ENCODE measurements around the gene UXT.

The UXT gene

GRCh38 chrX:47649781-47650163, 9.2 kb downstream of the UXT start:
- in situ Hi-C loops (cut with MboI; ENCODE audit: low sequenced_read_pairs) = loop anchor here (10.0 kb wide), 1 partner anchor 85 kb away; the partner anchor contains the start of gene ARAF

- in situ Hi-C loops (cut with MboI; ENCODE audit: low sequenced_read_pairs) = loop anchor here (10.0 kb wide), 1 partner anchor 84 kb away; the partner anchor contains the start of gene ARAF
Measured at GRCh38 chrX:47649271-47649670, 9.7 kb downstream of the UXT start.

GRCh38 chrX:47648376-47648775, 10.6 kb downstream of the UXT start:
- in situ Hi-C loops (cut with MboI; ENCODE audit: low sequenced_read_pairs) = loop anchor here (10.0 kb wide), 1 partner anchor 84 kb away; the partner anchor contains the start of gene ARAF

DNA sequence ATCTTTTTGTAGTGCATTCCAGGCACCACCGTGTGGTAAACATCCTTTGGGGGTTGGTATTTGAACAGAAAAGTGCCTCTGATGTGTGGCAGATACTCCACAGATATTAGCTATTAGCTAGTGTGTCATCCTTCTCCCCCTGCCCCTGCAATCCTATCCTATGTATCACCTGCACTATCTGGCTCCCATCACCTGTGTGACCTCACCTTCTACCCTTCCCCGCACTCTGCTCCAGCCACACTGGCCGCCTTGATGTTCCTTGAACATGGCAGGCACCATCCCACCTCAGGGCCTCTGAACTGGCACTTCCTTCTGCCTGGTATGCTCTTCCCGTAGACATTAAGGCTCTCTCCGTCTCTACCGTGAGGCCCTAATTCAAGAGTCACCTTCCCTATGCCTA, 12.3 kb downstream of the UXT start:
- in situ Hi-C loops (cut with MboI; ENCODE audit: low sequenced_read_pairs) = loop anchor here (10.0 kb wide), 1 partner anchor 82 kb away; the partner anchor contains the start of gene ARAF

- in situ Hi-C loops (cut with MboI; ENCODE audit: low sequenced_read_pairs) = loop anchor here (10.0 kb wide), 1 partner anchor 81 kb away; the partner anchor contains the start of gene ARAF
Measured at GRCh38 chrX:47645530-47645929, 13.4 kb downstream of the UXT start.

GRCh38 chrX:47644557-47645091, 14.4 kb downstream of the UXT start:
- in situ Hi-C loops (cut with MboI; ENCODE audit: low sequenced_read_pairs) = loop anchor here (10.0 kb wide), 1 partner anchor 80 kb away; the partner anchor contains the start of gene ARAF

GRCh38 chrX:47643926-47644325, 15.1 kb downstream of the UXT start:
- in situ Hi-C loops (cut with MboI; ENCODE audit: low sequenced_read_pairs) = loop anchor here (10.0 kb wide), 1 partner anchor 79 kb away; the partner anchor contains the start of gene ARAF

DNA sequence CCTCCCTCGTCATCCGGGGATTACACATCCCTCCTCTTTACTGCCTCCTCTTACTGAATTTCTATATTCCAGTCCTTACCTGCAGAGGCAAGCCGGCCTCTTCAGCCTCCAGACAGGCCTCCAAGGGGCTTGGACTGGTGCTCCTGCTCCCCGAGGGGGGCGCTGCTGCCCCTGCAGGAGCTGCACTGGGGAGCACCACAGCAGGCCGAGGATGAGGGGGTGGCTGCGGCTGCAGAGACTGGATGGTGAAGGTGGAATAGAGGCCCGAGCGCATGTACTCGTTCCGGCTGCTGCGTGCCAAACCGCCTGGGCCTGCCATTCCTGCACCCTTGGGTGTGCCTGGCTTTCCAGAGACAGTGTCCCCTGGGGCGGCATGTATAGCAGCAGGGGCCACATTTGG, 20.2 kb downstream of the UXT start:
- in situ Hi-C loops (cut with MboI; ENCODE audit: low sequenced_read_pairs) = no loop called here

GRCh38 chrX:47637546-47638195, 21.3 kb downstream of the UXT start:
- in situ Hi-C loops (cut with MboI; ENCODE audit: low sequenced_read_pairs) = no loop called here

GRCh38 chrX:47634871-47635575, 24.0 kb downstream of the UXT start:
- in situ Hi-C loops (cut with MboI; ENCODE audit: low sequenced_read_pairs) = no loop called here

DNA sequence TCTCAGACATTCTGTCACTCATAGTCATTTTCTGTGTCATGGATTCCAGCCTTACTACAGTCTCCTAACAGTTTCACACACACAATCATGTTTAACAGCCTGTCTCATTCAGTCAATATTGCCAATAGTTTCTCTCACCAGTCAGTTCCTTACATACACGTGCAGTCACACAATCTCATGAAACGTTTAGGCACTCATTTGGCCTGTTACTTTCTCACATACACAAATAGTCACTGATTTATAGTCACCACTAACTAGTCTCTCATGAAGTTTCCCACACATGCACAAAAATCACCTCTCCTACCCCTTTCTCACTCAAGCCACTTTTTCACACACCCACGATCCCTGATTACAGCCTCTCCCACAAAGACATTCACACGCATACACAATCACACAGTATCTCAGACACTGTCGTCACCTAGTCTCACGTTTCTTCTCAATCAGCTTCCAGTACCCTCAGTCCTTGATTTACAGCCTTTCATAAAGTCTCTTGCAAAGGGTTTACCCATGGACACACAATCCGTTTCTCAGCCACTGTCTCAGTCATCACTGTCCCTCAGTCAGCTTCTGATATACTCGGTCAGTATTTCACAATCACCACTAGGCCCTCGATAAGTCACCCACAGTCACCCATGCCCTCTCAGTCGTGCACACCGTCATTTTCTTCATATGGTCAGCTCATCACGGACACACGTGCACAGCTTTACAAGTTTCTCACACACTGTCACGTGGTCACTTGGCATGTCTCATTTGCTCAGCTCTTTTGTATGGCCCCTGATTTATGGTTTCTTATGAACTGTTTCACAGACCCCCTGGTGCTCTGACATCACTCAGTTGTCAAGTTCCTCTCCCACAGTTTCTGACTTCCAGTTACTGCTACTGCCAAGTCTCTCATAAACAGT, 25.0 kb downstream of the UXT start:
- in situ Hi-C loops (cut with MboI; ENCODE audit: low sequenced_read_pairs) = no loop called here

- in situ Hi-C loops (cut with MboI; ENCODE audit: low sequenced_read_pairs) = no loop called here
Measured at GRCh38 chrX:47632666-47633065, 26.3 kb downstream of the UXT start.

GRCh38 chrX:47631676-47632075, 27.3 kb downstream of the UXT start:
- in situ Hi-C loops (cut with MboI; ENCODE audit: low sequenced_read_pairs) = no loop called here

DNA sequence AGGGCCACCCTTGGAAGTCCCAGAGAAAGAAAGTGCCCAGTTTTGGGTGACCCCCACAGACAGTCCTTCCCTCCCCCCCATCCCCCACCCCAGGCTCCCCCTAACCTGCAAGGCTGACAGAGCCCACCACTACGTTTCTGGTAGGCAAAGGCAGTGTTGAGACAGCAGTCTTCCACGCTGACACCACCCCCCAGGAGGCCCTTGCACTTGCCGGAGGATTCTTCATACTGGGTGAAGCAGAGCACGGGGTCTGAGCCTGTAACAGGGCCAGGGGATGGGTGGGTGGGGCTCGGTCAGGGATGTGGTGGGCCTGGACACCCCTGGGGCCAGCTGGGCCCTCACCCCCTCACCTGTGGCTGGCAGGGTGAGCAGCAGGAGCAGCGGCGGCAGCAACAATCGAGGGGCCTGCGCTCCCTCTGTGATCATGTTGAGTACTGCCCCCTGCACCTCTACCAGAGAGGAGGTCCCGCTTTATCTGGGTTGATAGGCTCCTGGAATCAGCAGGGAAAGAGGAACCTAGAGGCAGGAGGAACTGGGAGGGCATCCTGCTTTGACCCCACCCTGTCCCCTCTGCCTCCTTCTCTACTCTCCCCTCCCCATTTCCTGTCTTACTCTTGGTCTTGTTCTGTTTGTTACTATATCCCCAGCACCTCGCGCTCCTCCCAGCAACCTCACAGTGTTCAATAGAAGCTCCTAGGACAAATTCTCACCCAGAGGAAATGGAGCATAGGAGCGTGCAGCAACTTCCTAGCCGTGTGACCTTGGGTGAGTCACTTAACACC, 29.4 kb downstream of the UXT start, which contains the start of gene CFP:
CFP (minus strand) TSS at position 512 of the 782 bp plus-strand sequence; CDS start at position 426, 86 bp downstream.
- in situ Hi-C loops (cut with MboI; ENCODE audit: low sequenced_read_pairs) = no loop called here

DNA sequence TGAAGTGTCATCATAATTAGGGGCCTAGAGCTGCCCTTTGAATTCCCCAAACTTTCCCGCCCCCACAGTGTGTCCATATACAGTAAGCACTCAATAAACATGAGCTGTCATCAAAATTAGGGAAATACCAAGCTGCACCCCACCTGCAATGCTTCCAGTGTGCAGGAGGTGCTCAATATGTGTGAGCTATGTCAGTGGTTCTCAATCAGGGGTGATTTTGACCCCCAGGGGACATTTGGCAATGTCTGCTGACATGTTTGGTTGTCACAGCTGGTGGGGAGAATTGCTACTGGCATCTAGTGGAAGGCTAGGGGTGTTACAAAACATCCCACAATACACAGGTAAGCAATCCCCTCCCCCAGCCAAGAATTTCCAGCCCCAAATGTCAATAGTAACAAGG, 30.0 kb downstream of the UXT start:
- in situ Hi-C loops (cut with MboI; ENCODE audit: low sequenced_read_pairs) = no loop called here

DNA sequence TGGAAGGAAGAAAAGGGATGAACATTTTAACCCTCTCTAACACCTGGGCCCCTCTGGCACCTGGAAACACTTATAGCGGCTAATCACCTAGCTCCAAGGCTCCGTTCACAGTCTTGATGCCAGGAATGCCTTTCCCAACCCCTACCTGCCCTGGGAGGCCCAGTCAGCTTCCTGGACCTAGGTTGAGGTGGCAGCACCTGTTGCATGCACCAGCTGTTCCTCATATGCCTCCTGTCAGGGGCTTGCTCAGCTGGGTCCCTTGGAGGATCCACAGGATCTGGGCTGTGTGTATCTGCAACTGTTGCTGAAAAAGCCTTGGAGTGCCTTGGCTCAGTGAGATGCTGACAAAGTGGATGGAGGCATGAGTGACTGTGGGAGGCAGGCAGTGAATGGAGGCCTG, 33.6 kb downstream of the UXT start:
- in situ Hi-C loops (cut with MboI; ENCODE audit: low sequenced_read_pairs) = no loop called here

- in situ Hi-C loops (cut with MboI; ENCODE audit: low sequenced_read_pairs) = no loop called here
Measured at GRCh38 chrX:47623540-47624027, 35.4 kb downstream of the UXT start.

- in situ Hi-C loops (cut with MboI; ENCODE audit: low sequenced_read_pairs) = no loop called here
Measured at GRCh38 chrX:47621851-47622250, 37.1 kb downstream of the UXT start.

DNA sequence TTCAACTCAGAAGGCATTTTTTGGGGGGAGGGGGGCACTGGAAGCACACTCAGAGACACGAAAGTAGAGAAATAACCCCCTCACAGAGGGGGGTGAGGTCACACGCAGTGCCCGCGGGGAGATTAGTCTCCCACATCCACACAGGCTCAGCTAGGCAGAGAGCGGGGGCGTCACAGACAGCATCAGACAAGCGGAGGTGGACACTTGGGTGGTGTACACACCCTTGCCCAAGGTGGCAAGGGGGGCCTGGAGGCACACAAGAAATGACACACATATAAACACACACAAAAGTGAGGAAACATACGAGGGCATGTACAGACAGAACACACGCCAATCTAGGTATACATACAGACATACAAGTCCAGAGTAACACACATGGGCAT, 38.7 kb downstream of the UXT start:
- in situ Hi-C loops (cut with MboI; ENCODE audit: low sequenced_read_pairs) = no loop called here

Data from HL-60/S4 (cell line).